PC-9 (cell line): ENCODE measurements around the gene LGR6. TPM values are rescaled to one million over a fixed set of nuclear protein-coding genes. Genes with fewer than 3 reads are reported as not detected.

Source experiments
- BruUV-seq: library from RNA; stranded (reverse); fragments of 400-500 nt; replicated peaks from 2 replicates; lab custom pipeline; 2021; lab: Mats Ljungman, UMichigan
- CTCF ChIA-PET: fragments of 300-600 bp; sonication (Branson Sonifier 250); formaldehyde crosslinking; loops from one replicate; lab custom pipeline; 2022; ENCODE audit warnings: antibody characterized with exemption; lab: Charles Lee
- POLR2A ChIA-PET: fragments of 300-600 bp; sonication (Branson Sonifier 250); formaldehyde crosslinking; loops from one replicate; lab custom pipeline; 2022; ENCODE audit warnings: antibody characterized with exemption; ENCODE audit not compliant: unreplicated experiment; lab: Charles Lee
- DNase-seq, 2 experiments: peaks; one replicate each; pipeline versions ENCODE4 v3.0.0 to v3.0.0-alpha.2; 2015 to 2022; ENCODE audit warnings: mixed read lengths in 1 of 2
- H2AFZ ChIP-seq: fragments of 200-600 bp; sonication (generic); 2 replicates; pipeline ENCODE4 v1.8.1; 2017; ENCODE audit warnings: antibody characterized with exemption
- H3F3A ChIP-seq: fragments of 200-600 bp; sonication (generic); 2 replicates; pipeline ENCODE4 v1.8.1; 2017; ENCODE audit warnings: antibody characterized with exemption, mild to moderate bottlenecking, low read depth; ENCODE audit not compliant: insufficient read depth
- H3K27ac ChIP-seq: fragments of 200-600 bp; sonication (generic); 2 replicates; pipeline ENCODE4 v1.6.1; 2016; ENCODE audit warnings: mixed run types
- H3K27me3 ChIP-seq: fragments of 200-600 bp; sonication (generic); 2 replicates; pipeline ENCODE4 v1.6.1; 2016; ENCODE audit warnings: low read depth, mixed run types; ENCODE audit not compliant: insufficient read depth
- H3K36me3 ChIP-seq: fragments of 200-600 bp; sonication (generic); 2 replicates; pipeline ENCODE4 v1.6.1; 2016; ENCODE audit warnings: low read depth, mixed run types
- H3K4me1 ChIP-seq: fragments of 200-600 bp; sonication (generic); replicated peaks from 2 replicates; pipeline ENCODE4 v1.6.1; 2016; ENCODE audit warnings: mixed run types; ENCODE audit not compliant: insufficient read depth
- H3K4me2 ChIP-seq: fragments of 200-600 bp; sonication (generic); 2 replicates; pipeline ENCODE4 v1.6.1; 2017; ENCODE audit warnings: mixed run types
- H3K4me3 ChIP-seq: fragments of 200-600 bp; sonication (generic); 2 replicates; pipeline ENCODE4 v1.6.1; 2016; ENCODE audit warnings: mixed run types
- H3K79me2 ChIP-seq: fragments of 200-600 bp; sonication (generic); 2 replicates; pipeline ENCODE4 v1.6.1; 2017; ENCODE audit warnings: low read depth, mixed run types
- H3K9me2 ChIP-seq: fragments of 200-600 bp; sonication (generic); 2 replicates; pipeline ENCODE4 v1.8.1; 2017; ENCODE audit warnings: mild to moderate bottlenecking; ENCODE audit not compliant: insufficient read depth
- H3K9me3 ChIP-seq: fragments of 200-600 bp; sonication (generic); 2 replicates; pipeline ENCODE4 v1.8.1; 2016; ENCODE audit warnings: low read depth; ENCODE audit not compliant: insufficient read depth
- H4K20me1 ChIP-seq: fragments of 200-600 bp; sonication (generic); 2 replicates; pipeline ENCODE4 v1.8.1; 2017; ENCODE audit not compliant: insufficient read depth
- EZH2 ChIP-seq: fragments of 200-600 bp; sonication (generic); IDR thresholded peaks from 2 replicates; pipeline ENCODE4 v1.8.0; 2017; ENCODE audit warnings: antibody characterized with exemption, low read depth
- intact Hi-C: fragments of 100-400 bp; cut with micrococcal nuclease; formaldehyde crosslinking; loops from one replicate; pipeline ENCODE4 v1.10.0; 2022; ENCODE audit not compliant: unreplicated experiment
- total RNA-seq: library from RNA; stranded (reverse); gene quantifications from 2 replicates; pipeline ENCODE4 v1.2.3, GENCODE V29; 2021
- TF ChIP-seq, protein P1 (sequence below): fragments of 200-600 bp; sonication (generic); conservative IDR thresholded peaks from 2 replicates; pipeline ENCODE4 v1.6.1; 2017; ENCODE audit warnings: mixed run types, antibody characterized with exemption, mild to moderate bottlenecking, moderate library complexity

The LGR6 gene
- total RNA-seq, 1 experiment from 2014 or later, result 5.6 TPM

DNA sequence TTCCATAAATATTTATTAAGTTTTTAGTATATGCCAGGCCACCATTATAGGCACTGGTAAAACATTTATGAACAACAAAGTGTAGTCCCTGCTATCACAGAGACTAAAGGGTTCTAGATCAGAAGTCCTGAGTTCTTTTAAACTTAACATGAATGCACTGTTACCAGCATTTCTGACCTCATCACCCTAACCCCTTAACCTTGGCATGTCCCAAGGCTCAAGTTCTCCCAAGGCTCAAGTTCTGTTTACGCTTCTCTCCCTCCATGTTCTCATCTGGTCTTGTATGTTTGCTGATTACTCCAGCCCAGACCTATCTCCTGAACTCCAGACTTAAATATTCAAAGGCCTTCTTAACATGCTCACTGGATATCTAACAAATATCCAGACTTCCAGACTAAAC is 93.6 kb downstream of the LGR6 start:
- H3F3A ChIP-seq, result peaks cover 15% of the 10 kb centered on the region
- CTCF ChIA-PET, result no interaction called here
- no TSS peak for BruUV-seq
- no peak overlapping the region for H3K27ac ChIP-seq
- H3K4me2 ChIP-seq, result no peak overlapping the region
- no peak for DNase-seq
- H3K9me3 ChIP-seq, result no peaks in the 10 kb centered on the region
- H3K4me3 ChIP-seq, result no peak overlapping the region
- no peak for TF ChIP-seq EZH2
- TF ChIP-seq, protein P1, sequence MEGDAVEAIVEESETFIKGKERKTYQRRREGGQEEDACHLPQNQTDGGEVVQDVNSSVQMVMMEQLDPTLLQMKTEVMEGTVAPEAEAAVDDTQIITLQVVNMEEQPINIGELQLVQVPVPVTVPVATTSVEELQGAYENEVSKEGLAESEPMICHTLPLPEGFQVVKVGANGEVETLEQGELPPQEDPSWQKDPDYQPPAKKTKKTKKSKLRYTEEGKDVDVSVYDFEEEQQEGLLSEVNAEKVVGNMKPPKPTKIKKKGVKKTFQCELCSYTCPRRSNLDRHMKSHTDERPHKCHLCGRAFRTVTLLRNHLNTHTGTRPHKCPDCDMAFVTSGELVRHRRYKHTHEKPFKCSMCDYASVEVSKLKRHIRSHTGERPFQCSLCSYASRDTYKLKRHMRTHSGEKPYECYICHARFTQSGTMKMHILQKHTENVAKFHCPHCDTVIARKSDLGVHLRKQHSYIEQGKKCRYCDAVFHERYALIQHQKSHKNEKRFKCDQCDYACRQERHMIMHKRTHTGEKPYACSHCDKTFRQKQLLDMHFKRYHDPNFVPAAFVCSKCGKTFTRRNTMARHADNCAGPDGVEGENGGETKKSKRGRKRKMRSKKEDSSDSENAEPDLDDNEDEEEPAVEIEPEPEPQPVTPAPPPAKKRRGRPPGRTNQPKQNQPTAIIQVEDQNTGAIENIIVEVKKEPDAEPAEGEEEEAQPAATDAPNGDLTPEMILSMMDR, result no peak
- H3K36me3 ChIP-seq, result no peaks in the 10 kb centered on the region
- H4K20me1 ChIP-seq, result no peaks in the 10 kb centered on the region
- POLR2A ChIA-PET, result no interaction called here
- no peak overlapping the region for H2AFZ ChIP-seq
- peaks cover 28% of the 10 kb centered on the region for H3K4me1 ChIP-seq
- H3K9me2 ChIP-seq, result no peaks in the 10 kb centered on the region
- intact Hi-C loops, result no loop called here
- H3K27me3 ChIP-seq, result no peaks in the 10 kb centered on the region
- no peaks in the 10 kb centered on the region for H3K79me2 ChIP-seq

DNA sequence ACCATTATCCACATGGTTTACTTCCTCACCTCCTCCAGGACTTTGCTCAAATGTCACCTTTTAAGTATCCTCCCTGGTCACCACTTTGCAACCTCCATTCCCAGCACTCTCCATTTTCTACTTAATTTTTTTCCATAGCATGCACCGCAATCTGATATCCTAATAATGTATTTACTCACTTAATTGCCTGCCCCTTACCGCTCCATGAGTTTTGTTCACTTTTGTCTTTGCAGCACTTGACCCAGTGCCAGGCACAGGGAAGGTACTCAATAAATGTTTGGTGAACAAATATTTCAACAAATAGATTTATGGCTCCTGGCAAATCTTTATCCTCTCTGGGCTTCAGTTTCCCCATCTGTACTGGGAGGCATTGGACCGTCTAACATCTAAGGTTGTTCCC is 94.6 kb downstream of the LGR6 start:
- ChIA-PET POLR2A (no interaction called here), CTCF (no interaction called here)
- no peak overlapping the region for H2AFZ ChIP-seq
- peaks cover 26% of the 10 kb centered on the region for H3K4me1 ChIP-seq
- peaks cover 15% of the 10 kb centered on the region for H3F3A ChIP-seq
- no peaks in the 10 kb centered on the region for H3K27me3 ChIP-seq
- H4K20me1 ChIP-seq, result no peaks in the 10 kb centered on the region
- intact Hi-C loops, result no loop called here
- H3K4me3 ChIP-seq, result no peak overlapping the region
- TF ChIP-seq, protein P1, result no peak
- H3K36me3 ChIP-seq, result no peaks in the 10 kb centered on the region
- no peak overlapping the region for H3K27ac ChIP-seq
- no TSS peak for BruUV-seq
- no peaks in the 10 kb centered on the region for H3K9me3 ChIP-seq
- no peaks in the 10 kb centered on the region for H3K79me2 ChIP-seq
- no peaks in the 10 kb centered on the region for H3K9me2 ChIP-seq
- no peak for DNase-seq
- H3K4me2 ChIP-seq, result no peak overlapping the region

DNA sequence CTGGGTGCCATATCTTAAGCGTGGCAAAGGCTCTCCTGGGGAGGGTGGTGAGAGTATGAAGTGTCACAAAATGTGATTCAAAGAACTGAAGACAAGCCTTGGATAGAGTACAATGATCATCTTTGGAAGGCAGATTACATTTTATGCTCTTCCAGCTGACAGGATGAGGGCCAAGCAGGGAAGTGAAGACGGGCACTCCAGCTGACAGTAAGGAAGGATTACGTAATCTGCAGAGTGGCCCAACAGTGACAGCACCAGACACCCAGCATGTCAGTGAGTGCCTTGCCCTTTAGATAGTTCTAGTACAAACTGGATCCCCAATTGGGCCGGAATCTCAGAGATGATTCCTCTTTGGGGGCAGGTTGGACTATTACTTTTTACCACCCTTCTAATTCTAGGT is 95.4 kb downstream of the LGR6 start:
- Histone ChIP-seq H3K4me1 (peaks cover 18% of the 10 kb centered on the region), H3K79me2 (no peaks in the 10 kb centered on the region), H2AFZ (no peak overlapping the region), H3K36me3 (no peaks in the 10 kb centered on the region), H3F3A (peaks cover 9% of the 10 kb centered on the region; the same call in 1 of the 2 replicates), H3K9me3 (no peaks in the 10 kb centered on the region), H4K20me1 (no peaks in the 10 kb centered on the region), H3K4me2 (no peak overlapping the region), H3K9me2 (no peaks in the 10 kb centered on the region), H3K4me3 (no peak overlapping the region), H3K27ac (no peak overlapping the region), H3K27me3 (no peaks in the 10 kb centered on the region)
- intact Hi-C loops, result no loop called here
- POLR2A ChIA-PET, result no interaction called here
- TF ChIP-seq, protein P1, result no peak
- TF ChIP-seq EZH2, result no peak
- peak in 1 of 2 experiments; percentile 22 for DNase-seq
- CTCF ChIA-PET, result no interaction called here
- no TSS peak for BruUV-seq
